Measurements from ENCODE around the gene ACKR3. TPM values are rescaled to one million over a fixed set of nuclear protein-coding genes. Genes with fewer than 3 reads are reported as not detected.

Gene ACKR3
- total RNA-seq, 1 experiment from 2014 or later, result not detected

GRCh38 chr2:236576087-236576486 lies 6.5 kb downstream of the ACKR3 start:
- ChIA-PET POLR2A (no interaction called here), CTCF (interaction anchor here (0.6 kb wide), 1 partner anchor 450 kb away, joined by 3 read pairs; no protein-coding TSS in a partner anchor)
- ATAC-seq, result no peak
- Histone ChIP-seq H3K27me3 (ENCODE audit: control insufficient read depth, insufficient read depth, low read length) (peaks cover 5% of the 10 kb centered on the region), H3K4me3 (ENCODE audit: low read depth in 2 of 2, low read length in 2 of 2) (no peak overlapping the region), H3K9me3 (ENCODE audit: control insufficient read depth, insufficient read depth, low read depth, low read length) (no peaks in the 10 kb centered on the region), H3K4me1 (ENCODE audit: control insufficient read depth, insufficient read depth, low read length) (no peaks in the 10 kb centered on the region), H3K36me3 (ENCODE audit: control insufficient read depth, insufficient read depth, low read length) (no peaks in the 10 kb centered on the region), H3K27ac (ENCODE audit: low read length) (no peak overlapping the region)
- TF ChIP-seq, protein P1, sequence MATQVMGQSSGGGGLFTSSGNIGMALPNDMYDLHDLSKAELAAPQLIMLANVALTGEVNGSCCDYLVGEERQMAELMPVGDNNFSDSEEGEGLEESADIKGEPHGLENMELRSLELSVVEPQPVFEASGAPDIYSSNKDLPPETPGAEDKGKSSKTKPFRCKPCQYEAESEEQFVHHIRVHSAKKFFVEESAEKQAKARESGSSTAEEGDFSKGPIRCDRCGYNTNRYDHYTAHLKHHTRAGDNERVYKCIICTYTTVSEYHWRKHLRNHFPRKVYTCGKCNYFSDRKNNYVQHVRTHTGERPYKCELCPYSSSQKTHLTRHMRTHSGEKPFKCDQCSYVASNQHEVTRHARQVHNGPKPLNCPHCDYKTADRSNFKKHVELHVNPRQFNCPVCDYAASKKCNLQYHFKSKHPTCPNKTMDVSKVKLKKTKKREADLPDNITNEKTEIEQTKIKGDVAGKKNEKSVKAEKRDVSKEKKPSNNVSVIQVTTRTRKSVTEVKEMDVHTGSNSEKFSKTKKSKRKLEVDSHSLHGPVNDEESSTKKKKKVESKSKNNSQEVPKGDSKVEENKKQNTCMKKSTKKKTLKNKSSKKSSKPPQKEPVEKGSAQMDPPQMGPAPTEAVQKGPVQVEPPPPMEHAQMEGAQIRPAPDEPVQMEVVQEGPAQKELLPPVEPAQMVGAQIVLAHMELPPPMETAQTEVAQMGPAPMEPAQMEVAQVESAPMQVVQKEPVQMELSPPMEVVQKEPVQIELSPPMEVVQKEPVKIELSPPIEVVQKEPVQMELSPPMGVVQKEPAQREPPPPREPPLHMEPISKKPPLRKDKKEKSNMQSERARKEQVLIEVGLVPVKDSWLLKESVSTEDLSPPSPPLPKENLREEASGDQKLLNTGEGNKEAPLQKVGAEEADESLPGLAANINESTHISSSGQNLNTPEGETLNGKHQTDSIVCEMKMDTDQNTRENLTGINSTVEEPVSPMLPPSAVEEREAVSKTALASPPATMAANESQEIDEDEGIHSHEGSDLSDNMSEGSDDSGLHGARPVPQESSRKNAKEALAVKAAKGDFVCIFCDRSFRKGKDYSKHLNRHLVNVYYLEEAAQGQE (IDR thresholded peaks at IDR 0.05; ENCODE audit: insufficient read depth in 1 of 2, low read depth in 2 of 2, low read length in 1 of 2), result no peak
- TF ChIP-seq TCF7L2 (IDR thresholded peaks at IDR 0.05; ENCODE audit: low read depth, low read length) (no peak), SIN3A (IDR thresholded peaks at IDR 0.05; ENCODE audit: borderline replicate concordance, insufficient read depth, low read depth, low read length) (no peak), POLR2AphosphoS5 (IDR thresholded peaks at IDR 0.05; ENCODE audit: low read depth, low read length) (no peak)
- TF ChIP-seq, protein P2, sequence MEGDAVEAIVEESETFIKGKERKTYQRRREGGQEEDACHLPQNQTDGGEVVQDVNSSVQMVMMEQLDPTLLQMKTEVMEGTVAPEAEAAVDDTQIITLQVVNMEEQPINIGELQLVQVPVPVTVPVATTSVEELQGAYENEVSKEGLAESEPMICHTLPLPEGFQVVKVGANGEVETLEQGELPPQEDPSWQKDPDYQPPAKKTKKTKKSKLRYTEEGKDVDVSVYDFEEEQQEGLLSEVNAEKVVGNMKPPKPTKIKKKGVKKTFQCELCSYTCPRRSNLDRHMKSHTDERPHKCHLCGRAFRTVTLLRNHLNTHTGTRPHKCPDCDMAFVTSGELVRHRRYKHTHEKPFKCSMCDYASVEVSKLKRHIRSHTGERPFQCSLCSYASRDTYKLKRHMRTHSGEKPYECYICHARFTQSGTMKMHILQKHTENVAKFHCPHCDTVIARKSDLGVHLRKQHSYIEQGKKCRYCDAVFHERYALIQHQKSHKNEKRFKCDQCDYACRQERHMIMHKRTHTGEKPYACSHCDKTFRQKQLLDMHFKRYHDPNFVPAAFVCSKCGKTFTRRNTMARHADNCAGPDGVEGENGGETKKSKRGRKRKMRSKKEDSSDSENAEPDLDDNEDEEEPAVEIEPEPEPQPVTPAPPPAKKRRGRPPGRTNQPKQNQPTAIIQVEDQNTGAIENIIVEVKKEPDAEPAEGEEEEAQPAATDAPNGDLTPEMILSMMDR (IDR thresholded peaks at IDR 0.05), result no peak
- DNase-seq (ENCODE audit: low read depth, low spot score), result no peak
- no TSS peak for BruUV-seq (replicated peaks)
- in situ Hi-C loops (cut with HindIII; ENCODE audit: low pct_unique_long_range_greater_than_20kb, low sequenced_read_pairs) (no loop called here), intact Hi-C loops (cut with micrococcal nuclease; ENCODE audit: unreplicated experiment) (no loop called here)

DNA sequence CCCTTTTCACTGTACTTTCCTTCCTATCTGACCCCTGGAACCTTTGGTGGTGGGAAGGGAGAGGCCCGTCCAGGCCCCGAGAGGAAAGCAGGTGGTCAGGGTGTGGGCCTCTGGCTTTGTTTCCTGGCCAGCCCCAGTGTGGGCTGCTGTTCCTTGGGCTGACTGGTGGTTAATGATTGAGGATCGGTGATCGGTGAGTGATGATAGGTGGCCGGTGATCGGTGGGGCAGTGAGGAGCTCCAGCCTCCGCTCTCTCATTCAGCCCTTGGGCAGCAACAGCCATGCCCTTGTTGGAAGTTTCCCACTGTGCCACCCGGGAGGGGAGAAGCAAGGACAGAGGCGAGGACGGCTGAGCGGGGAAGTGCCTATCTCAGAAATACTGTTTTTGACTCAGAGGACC lies 7.3 kb downstream of the ACKR3 start:
- in situ Hi-C loops (cut with HindIII; ENCODE audit: low pct_unique_long_range_greater_than_20kb, low sequenced_read_pairs), result no loop called here
- DNase-seq (ENCODE audit: low read depth, low spot score), result no peak
- Histone ChIP-seq H3K27me3 (ENCODE audit: control insufficient read depth, insufficient read depth, low read length) (no peaks in the 10 kb centered on the region; the same call in 1 of the 2 replicates), H3K4me1 (ENCODE audit: control insufficient read depth, insufficient read depth, low read length) (no peaks in the 10 kb centered on the region), H3K4me3 (ENCODE audit: low read depth in 2 of 2, low read length in 2 of 2) (no peak overlapping the region), H3K9me3 (ENCODE audit: control insufficient read depth, insufficient read depth, low read depth, low read length) (no peaks in the 10 kb centered on the region), H3K36me3 (ENCODE audit: control insufficient read depth, insufficient read depth, low read length) (no peaks in the 10 kb centered on the region), H3K27ac (ENCODE audit: low read length) (no peak overlapping the region)
- POLR2A ChIA-PET, result no interaction called here
- intact Hi-C loops (cut with micrococcal nuclease; ENCODE audit: unreplicated experiment), result no loop called here
- BruUV-seq (replicated peaks), result no TSS peak
- CTCF ChIA-PET, result no interaction called here
- TF ChIP-seq, protein P1 (IDR thresholded peaks at IDR 0.05; ENCODE audit: insufficient read depth in 1 of 2, low read depth in 2 of 2, low read length in 1 of 2), result no peak
- TF ChIP-seq TCF7L2 (IDR thresholded peaks at IDR 0.05; ENCODE audit: low read depth, low read length) (no peak), POLR2AphosphoS5 (IDR thresholded peaks at IDR 0.05; ENCODE audit: low read depth, low read length) (no peak), SIN3A (IDR thresholded peaks at IDR 0.05; ENCODE audit: borderline replicate concordance, insufficient read depth, low read depth, low read length) (no peak)
- TF ChIP-seq, protein P2 (IDR thresholded peaks at IDR 0.05), result no peak
- no peak for ATAC-seq
